A549 (cell line): ENCODE measurements around the gene DENND4B.

ENCODE experiments used
- CBX8 ChIP-seq: fragments of 200-600 bp; sonication (generic); IDR thresholded peaks from 2 replicates; pipeline ENCODE4 v1.6.1; 2016
- EHMT2 ChIP-seq: fragments of 200-600 bp; sonication (generic); IDR thresholded peaks from 2 replicates; pipeline ENCODE4 v1.6.1; 2016; ENCODE audit warnings: antibody characterized with exemption, low read depth, mild to moderate bottlenecking, moderate library complexity
- EP300 ChIP-seq, 2 experiments: fragments of >200 bp; sonication (Bioruptor Twin); formaldehyde crosslinking; IDR thresholded peaks; 2 replicates in 1 of 2; 3 replicates in 1 of 2; pipeline ENCODE4 v1.6.1; 2016 to 2017
- JUNB ChIP-seq: fragments of >200 bp; sonication (Bioruptor Twin); formaldehyde crosslinking; IDR thresholded peaks from 2 replicates; pipeline ENCODE4 v1.6.1; 2016
- MAX ChIP-seq: IDR thresholded peaks from 2 replicates; pipeline ENCODE4 v1.6.1; 2012
- NR3C1 ChIP-seq: fragments of >200 bp; sonication (Bioruptor Twin); formaldehyde crosslinking; IDR thresholded peaks from 3 replicates; pipeline ENCODE4 v1.6.1; 2017
- PHF8 ChIP-seq: fragments of 200-600 bp; sonication (generic); IDR thresholded peaks from 2 replicates; pipeline ENCODE4 v1.6.1; 2016; ENCODE audit warnings: low read depth, mild to moderate bottlenecking, antibody characterized with exemption, moderate library complexity, borderline replicate concordance
- RAD21 ChIP-seq, 2 experiments: fragments of >200 bp in 1 of 2; sonication (Bioruptor Twin) in 1 of 2; formaldehyde crosslinking in 1 of 2; IDR thresholded peaks in 1 of 2; conservative IDR thresholded peaks in 1 of 2; 2 replicates in 1 of 2; 3 replicates in 1 of 2; pipeline ENCODE4 v1.6.1; 2012 to 2018; ENCODE audit warnings: inconsistent platforms in 1 of 2
- RFX5 ChIP-seq: fragments of 450-650 bp; IDR thresholded peaks from 2 replicates; pipeline ENCODE4 v1.7.1; 2014; ENCODE audit warnings: antibody characterized with exemption, mild to moderate bottlenecking, moderate library complexity
- SMC3 ChIP-seq: fragments of >200 bp; sonication (Bioruptor Twin); formaldehyde crosslinking; IDR thresholded peaks from 3 replicates; pipeline ENCODE4 v1.6.1; 2018; ENCODE audit warnings: inconsistent platforms
- SREBF2 ChIP-seq: fragments of 450-650 bp; IDR thresholded peaks from 2 replicates; pipeline ENCODE4 v1.6.1; 2014; ENCODE audit warnings: mild to moderate bottlenecking, moderate library complexity
- TF ChIP-seq, protein P1 (sequence below): fragments of >200 bp; sonication (Bioruptor Twin); formaldehyde crosslinking; IDR thresholded peaks from 3 replicates; pipeline ENCODE4 v1.5.1; 2016
- TF ChIP-seq, protein P2 (sequence below): fragments of 200-600 bp; sonication (generic); IDR thresholded peaks from 2 replicates; pipeline ENCODE4 v1.6.1; 2016; ENCODE audit warnings: antibody characterized with exemption, mild to moderate bottlenecking, moderate library complexity
- TF ChIP-seq, protein P3 (sequence below): fragments of 250-450 bp; sonication (Bioruptor Pico); IDR thresholded peaks from 2 replicates; pipeline ENCODE4 v1.5.0; 2021; ENCODE audit warnings: mild to moderate bottlenecking, moderate library complexity, borderline replicate concordance

GRCh38 chr1:153906396-153906795, 40.1 kb downstream of the DENND4B start:
- TF ChIP-seq, protein P1, sequence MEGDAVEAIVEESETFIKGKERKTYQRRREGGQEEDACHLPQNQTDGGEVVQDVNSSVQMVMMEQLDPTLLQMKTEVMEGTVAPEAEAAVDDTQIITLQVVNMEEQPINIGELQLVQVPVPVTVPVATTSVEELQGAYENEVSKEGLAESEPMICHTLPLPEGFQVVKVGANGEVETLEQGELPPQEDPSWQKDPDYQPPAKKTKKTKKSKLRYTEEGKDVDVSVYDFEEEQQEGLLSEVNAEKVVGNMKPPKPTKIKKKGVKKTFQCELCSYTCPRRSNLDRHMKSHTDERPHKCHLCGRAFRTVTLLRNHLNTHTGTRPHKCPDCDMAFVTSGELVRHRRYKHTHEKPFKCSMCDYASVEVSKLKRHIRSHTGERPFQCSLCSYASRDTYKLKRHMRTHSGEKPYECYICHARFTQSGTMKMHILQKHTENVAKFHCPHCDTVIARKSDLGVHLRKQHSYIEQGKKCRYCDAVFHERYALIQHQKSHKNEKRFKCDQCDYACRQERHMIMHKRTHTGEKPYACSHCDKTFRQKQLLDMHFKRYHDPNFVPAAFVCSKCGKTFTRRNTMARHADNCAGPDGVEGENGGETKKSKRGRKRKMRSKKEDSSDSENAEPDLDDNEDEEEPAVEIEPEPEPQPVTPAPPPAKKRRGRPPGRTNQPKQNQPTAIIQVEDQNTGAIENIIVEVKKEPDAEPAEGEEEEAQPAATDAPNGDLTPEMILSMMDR, result no peak
- TF ChIP-seq, protein P2, sequence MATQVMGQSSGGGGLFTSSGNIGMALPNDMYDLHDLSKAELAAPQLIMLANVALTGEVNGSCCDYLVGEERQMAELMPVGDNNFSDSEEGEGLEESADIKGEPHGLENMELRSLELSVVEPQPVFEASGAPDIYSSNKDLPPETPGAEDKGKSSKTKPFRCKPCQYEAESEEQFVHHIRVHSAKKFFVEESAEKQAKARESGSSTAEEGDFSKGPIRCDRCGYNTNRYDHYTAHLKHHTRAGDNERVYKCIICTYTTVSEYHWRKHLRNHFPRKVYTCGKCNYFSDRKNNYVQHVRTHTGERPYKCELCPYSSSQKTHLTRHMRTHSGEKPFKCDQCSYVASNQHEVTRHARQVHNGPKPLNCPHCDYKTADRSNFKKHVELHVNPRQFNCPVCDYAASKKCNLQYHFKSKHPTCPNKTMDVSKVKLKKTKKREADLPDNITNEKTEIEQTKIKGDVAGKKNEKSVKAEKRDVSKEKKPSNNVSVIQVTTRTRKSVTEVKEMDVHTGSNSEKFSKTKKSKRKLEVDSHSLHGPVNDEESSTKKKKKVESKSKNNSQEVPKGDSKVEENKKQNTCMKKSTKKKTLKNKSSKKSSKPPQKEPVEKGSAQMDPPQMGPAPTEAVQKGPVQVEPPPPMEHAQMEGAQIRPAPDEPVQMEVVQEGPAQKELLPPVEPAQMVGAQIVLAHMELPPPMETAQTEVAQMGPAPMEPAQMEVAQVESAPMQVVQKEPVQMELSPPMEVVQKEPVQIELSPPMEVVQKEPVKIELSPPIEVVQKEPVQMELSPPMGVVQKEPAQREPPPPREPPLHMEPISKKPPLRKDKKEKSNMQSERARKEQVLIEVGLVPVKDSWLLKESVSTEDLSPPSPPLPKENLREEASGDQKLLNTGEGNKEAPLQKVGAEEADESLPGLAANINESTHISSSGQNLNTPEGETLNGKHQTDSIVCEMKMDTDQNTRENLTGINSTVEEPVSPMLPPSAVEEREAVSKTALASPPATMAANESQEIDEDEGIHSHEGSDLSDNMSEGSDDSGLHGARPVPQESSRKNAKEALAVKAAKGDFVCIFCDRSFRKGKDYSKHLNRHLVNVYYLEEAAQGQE, result no peak
- TF ChIP-seq EHMT2 (no peak), SMC3 (no peak), EP300 (IDR thresholded peaks at IDR 0.05) (no peak), RFX5 (no peak), SREBF2 (no peak), PHF8 (no peak), NR3C1 (no peak), RAD21 (conservative IDR thresholded peaks at IDR 0.05 in 1 of 2, IDR thresholded peaks at IDR 0.05 in 1 of 2) (no peak), MAX (no peak), CBX8 (no peak), JUNB (no peak)
- TF ChIP-seq, protein P3, sequence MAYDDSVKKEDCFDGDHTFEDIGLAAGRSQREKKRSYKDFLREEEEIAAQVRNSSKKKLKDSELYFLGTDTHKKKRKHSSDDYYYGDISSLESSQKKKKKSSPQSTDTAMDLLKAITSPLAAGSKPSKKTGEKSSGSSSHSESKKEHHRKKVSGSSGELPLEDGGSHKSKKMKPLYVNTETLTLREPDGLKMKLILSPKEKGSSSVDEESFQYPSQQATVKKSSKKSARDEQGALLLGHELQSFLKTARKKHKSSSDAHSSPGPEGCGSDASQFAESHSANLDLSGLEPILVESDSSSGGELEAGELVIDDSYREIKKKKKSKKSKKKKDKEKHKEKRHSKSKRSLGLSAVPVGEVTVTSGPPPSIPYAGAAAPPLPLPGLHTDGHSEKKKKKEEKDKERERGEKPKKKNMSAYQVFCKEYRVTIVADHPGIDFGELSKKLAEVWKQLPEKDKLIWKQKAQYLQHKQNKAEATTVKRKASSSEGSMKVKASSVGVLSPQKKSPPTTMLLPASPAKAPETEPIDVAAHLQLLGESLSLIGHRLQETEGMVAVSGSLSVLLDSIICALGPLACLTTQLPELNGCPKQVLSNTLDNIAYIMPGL (CRISPR knock-in tag), result no peak
